ENCODE measurements around the gene CEP104.

- TF ChIP-seq, protein P1, sequence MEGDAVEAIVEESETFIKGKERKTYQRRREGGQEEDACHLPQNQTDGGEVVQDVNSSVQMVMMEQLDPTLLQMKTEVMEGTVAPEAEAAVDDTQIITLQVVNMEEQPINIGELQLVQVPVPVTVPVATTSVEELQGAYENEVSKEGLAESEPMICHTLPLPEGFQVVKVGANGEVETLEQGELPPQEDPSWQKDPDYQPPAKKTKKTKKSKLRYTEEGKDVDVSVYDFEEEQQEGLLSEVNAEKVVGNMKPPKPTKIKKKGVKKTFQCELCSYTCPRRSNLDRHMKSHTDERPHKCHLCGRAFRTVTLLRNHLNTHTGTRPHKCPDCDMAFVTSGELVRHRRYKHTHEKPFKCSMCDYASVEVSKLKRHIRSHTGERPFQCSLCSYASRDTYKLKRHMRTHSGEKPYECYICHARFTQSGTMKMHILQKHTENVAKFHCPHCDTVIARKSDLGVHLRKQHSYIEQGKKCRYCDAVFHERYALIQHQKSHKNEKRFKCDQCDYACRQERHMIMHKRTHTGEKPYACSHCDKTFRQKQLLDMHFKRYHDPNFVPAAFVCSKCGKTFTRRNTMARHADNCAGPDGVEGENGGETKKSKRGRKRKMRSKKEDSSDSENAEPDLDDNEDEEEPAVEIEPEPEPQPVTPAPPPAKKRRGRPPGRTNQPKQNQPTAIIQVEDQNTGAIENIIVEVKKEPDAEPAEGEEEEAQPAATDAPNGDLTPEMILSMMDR (IDR thresholded peaks at IDR 0.05 in 2 of 3, conservative IDR thresholded peaks at IDR 0.05 in 1 of 3; ENCODE audit: insufficient read depth in 2 of 3, low read depth in 1 of 3, low read length in 3 of 3) = no peak
- TF ChIP-seq CHD1 (IDR thresholded peaks at IDR 0.05; ENCODE audit: low read length) = no peak
- no peak for TF ChIP-seq ERF (CRISPR knock-in tag; IDR thresholded peaks at IDR 0.05)
- no peak for TF ChIP-seq HDAC2 (IDR thresholded peaks at IDR 0.05)
Observed at GRCh38 chr1:3763351-3764125, 93.5 kb downstream of the CEP104 start.
